ENCODE data around the gene FAM50A.

FAM50A gene

DNA sequence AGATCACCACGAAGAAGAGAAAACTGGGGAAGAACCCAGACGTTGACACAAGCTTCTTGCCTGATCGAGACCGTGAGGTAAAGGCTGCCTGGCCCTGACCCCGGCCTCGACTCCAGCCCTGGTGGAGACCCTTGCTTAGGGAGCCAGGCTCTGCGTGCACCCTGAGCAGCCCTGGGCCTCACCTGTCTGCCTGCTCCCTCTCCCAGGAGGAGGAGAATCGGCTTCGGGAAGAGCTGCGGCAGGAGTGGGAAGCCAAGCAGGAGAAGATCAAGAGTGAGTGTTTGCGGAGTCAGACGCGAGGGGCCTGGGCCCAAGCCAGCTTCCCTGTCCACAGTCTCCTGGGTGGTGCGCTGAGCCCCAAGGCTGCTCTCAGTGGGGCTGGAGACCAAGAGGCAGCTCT lies 4.5 kb downstream of the FAM50A start:
- H3K4me3 ChIP-seq (ENCODE audit: low read depth, low read length), result no peak overlapping the region
- TF ChIP-seq MYC (IDR thresholded peaks at IDR 0.05; ENCODE audit: low read depth, low read length) (no peak), MAX (IDR thresholded peaks at IDR 0.05; ENCODE audit: low read depth, low read length) (no peak)
- no peak for DNase-seq (ENCODE audit: low read depth)

DNA sequence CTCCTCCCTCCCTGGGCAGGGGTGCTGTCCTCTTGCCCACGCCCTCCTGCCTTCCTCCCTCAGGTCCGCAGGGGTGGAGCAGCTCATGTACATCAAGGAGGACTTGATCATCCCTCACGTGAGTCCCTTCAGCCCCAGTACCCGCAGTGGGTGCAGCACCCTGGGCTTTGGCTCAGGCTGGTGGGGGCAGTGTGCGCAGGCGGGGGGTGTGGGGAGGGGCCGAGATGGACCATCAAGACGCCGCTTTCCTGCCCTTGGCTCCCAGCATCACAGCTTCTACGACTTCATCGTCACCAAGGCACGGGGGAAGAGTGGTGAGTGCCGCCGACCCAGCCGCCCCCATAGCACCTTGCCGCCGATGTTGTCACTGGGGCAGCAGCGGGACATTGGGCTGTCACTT lies 5.7 kb downstream of the FAM50A start:
- H3K4me3 ChIP-seq (ENCODE audit: low read depth, low read length), result no peak overlapping the region
- TF ChIP-seq POLR2A (IDR thresholded peaks at IDR 0.05; ENCODE audit: extremely low read depth, insufficient read length), result no peak
- TF ChIP-seq MYC (IDR thresholded peaks at IDR 0.05; ENCODE audit: low read depth, low read length), result no peak
- no peak for TF ChIP-seq MAX (IDR thresholded peaks at IDR 0.05; ENCODE audit: low read depth, low read length)
- TF ChIP-seq, protein P1, sequence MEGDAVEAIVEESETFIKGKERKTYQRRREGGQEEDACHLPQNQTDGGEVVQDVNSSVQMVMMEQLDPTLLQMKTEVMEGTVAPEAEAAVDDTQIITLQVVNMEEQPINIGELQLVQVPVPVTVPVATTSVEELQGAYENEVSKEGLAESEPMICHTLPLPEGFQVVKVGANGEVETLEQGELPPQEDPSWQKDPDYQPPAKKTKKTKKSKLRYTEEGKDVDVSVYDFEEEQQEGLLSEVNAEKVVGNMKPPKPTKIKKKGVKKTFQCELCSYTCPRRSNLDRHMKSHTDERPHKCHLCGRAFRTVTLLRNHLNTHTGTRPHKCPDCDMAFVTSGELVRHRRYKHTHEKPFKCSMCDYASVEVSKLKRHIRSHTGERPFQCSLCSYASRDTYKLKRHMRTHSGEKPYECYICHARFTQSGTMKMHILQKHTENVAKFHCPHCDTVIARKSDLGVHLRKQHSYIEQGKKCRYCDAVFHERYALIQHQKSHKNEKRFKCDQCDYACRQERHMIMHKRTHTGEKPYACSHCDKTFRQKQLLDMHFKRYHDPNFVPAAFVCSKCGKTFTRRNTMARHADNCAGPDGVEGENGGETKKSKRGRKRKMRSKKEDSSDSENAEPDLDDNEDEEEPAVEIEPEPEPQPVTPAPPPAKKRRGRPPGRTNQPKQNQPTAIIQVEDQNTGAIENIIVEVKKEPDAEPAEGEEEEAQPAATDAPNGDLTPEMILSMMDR (IDR thresholded peaks at IDR 0.05; ENCODE audit: low read depth, low read length), result no peak
- no peak for DNase-seq (ENCODE audit: low read depth)

- TF ChIP-seq MAX (IDR thresholded peaks at IDR 0.05; ENCODE audit: low read depth, low read length), result no peak
- no peak for TF ChIP-seq MYC (IDR thresholded peaks at IDR 0.05; ENCODE audit: low read depth, low read length)
- TF ChIP-seq, protein P1 (IDR thresholded peaks at IDR 0.05; ENCODE audit: low read depth, low read length), result no peak
- TF ChIP-seq POLR2A (IDR thresholded peaks at IDR 0.05; ENCODE audit: extremely low read depth, insufficient read length), result no peak
- H3K4me3 ChIP-seq (ENCODE audit: low read depth, low read length), result no peak overlapping the region
- no peak for DNase-seq (ENCODE audit: low read depth)
Measured at GRCh38 chrX:154450312-154450711, 6.4 kb downstream of the FAM50A start.

GRCh38 chrX:154452823-154453222 lies 8.9 kb downstream of the FAM50A start:
- TF ChIP-seq, protein P1 (IDR thresholded peaks at IDR 0.05; ENCODE audit: low read depth, low read length), result no peak
- TF ChIP-seq MYC (IDR thresholded peaks at IDR 0.05; ENCODE audit: low read depth, low read length), result no peak
- no peak for TF ChIP-seq POLR2A (IDR thresholded peaks at IDR 0.05; ENCODE audit: extremely low read depth, insufficient read length)
- TF ChIP-seq MAX (IDR thresholded peaks at IDR 0.05; ENCODE audit: low read depth, low read length), result no peak
- DNase-seq (ENCODE audit: low read depth), result no peak
- no peak overlapping the region for H3K4me3 ChIP-seq (ENCODE audit: low read depth, low read length)

DNA sequence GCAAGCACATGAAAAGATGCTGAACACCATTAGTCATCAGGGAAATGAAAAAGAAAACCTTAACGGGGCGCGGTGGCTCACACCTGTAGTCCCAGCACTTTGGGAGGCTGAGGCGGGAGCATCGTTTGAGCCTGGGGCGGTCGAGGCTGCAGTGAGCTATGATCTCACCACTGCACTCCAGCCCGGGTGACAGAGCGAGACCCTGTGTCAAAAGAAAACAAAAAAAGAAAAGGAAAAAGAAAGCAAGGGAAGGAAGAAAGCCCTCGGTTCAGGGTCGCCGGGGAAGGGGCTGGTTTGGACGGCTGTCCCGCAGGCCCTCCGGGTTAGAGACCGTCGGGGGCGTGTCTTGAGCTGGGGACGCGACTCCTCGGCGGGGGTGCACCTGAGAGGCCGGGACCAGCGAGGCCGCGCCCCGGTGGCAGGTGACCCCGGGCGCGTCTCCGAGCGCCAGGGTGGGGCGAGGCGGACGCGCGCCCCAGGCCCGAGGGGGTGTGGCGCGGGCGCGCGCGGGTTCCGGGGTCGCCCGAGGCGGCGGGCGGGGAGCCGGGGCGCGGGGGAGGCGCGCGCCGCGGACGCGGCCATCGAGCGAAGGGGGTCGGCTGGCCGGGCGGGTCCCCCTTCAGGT lies 13.7 kb downstream of the FAM50A start:
- DNase-seq (ENCODE audit: low read depth), result peak; percentile 45
- no peak for TF ChIP-seq MAX (IDR thresholded peaks at IDR 0.05; ENCODE audit: low read depth, low read length)
- no peak for TF ChIP-seq MYC (IDR thresholded peaks at IDR 0.05; ENCODE audit: low read depth, low read length)
- no peak for TF ChIP-seq POLR2A (IDR thresholded peaks at IDR 0.05; ENCODE audit: extremely low read depth, insufficient read length)
- TF ChIP-seq, protein P1 (IDR thresholded peaks at IDR 0.05; ENCODE audit: low read depth, low read length), result no peak
- peak overlapping the region; percentile 28 for H3K4me3 ChIP-seq (ENCODE audit: low read depth, low read length)

- DNase-seq (ENCODE audit: low read depth), result peak; percentile 62
- TF ChIP-seq, protein P1 (IDR thresholded peaks at IDR 0.05; ENCODE audit: low read depth, low read length), result no peak
- TF ChIP-seq MYC (IDR thresholded peaks at IDR 0.05; ENCODE audit: low read depth, low read length) (no peak), MAX (IDR thresholded peaks at IDR 0.05; ENCODE audit: low read depth, low read length) (no peak), POLR2A (IDR thresholded peaks at IDR 0.05; ENCODE audit: extremely low read depth, insufficient read length) (no peak)
- H3K4me3 ChIP-seq (ENCODE audit: low read depth, low read length), result peak within 1 kb of the TSS; percentile 62
Measured at GRCh38 chrX:154458116-154458953, 14.4 kb downstream of the FAM50A start, which contains the start of gene PLXNA3. TSS of gene PLXNA3 (plus strand) at chrX:154458281. CDS start at chrX:154460184, 1,903 bp downstream.
